Measurements from ENCODE around the gene RBM47. TPM values are rescaled to one million over a fixed set of nuclear protein-coding genes. Genes with fewer than 3 reads are reported as not detected.
"Not testable (repeated sequence)": the region's sequence is repeated elsewhere in the genome, so short reads cannot be mapped to it uniquely, and the experiment has no call there.

RBM47 gene
- total RNA-seq, 2 experiments from 2014 or later: 0.60 to 0.66 TPM

DNA sequence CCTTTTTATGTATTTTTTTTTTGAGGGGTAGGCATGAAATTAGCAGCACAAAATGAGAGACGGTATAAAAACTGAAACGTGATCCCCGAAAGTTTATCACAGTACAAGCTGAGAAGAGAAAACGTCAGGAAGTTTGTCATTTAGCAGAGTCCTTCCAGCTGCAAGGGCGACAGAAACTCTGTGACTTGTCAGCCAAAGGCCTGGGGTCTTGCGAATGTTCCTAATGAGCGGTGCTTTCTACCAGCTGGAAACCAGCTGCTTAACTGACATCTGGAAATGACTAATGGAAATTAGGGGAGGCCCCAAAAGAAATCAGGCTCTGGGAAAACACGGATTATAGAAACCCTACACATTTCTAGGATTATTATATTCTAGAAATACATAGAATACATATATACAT lies 228.0 kb downstream of the RBM47 start:
- H3K4me1 Mint-ChIP-seq (ENCODE audit: low read depth): no peaks in the 10 kb centered on the region
- no peak overlapping the region for H3K4me3 Mint-ChIP-seq
- DNase-seq (no peak), ATAC-seq (no peak)
- H3K27ac Mint-ChIP-seq: no peak overlapping the region
- CTCF ChIA-PET: no interaction called here
- H3K27me3 Mint-ChIP-seq (ENCODE audit: low read depth): no peaks in the 10 kb centered on the region
- peaks cover 6% of the 10 kb centered on the region for H3K36me3 Mint-ChIP-seq (ENCODE audit: low read depth)
- POLR2A ChIA-PET: no interaction called here
- peaks cover 8% of the 10 kb centered on the region for H3K9me3 Mint-ChIP-seq (ENCODE audit: insufficient read depth)

- H3K27ac Mint-ChIP-seq: no peak overlapping the region
- CTCF ChIA-PET: interaction anchor here (0.9 kb wide), 1 partner anchor 10 kb away, joined by 4 read pairs; no protein-coding TSS in a partner anchor
- H3K27me3 Mint-ChIP-seq (ENCODE audit: low read depth): no peaks in the 10 kb centered on the region
- H3K9me3 Mint-ChIP-seq (ENCODE audit: insufficient read depth): peaks cover 3% of the 10 kb centered on the region
- POLR2A ChIA-PET: no interaction called here
- no peak for ATAC-seq
- H3K36me3 Mint-ChIP-seq (ENCODE audit: low read depth): peaks cover 4% of the 10 kb centered on the region
- H3K4me3 Mint-ChIP-seq: no peak overlapping the region
- no peaks in the 10 kb centered on the region for H3K4me1 Mint-ChIP-seq (ENCODE audit: low read depth)
- DNase-seq: no peak
Observed at GRCh38 chr4:40401096-40401495, 228.6 kb downstream of the RBM47 start.

- no peak for ATAC-seq
- ChIA-PET POLR2A (no interaction called here), CTCF (no interaction called here)
- Mint-ChIP-seq H3K27ac (no peak overlapping the region), H3K9me3 (ENCODE audit: insufficient read depth) (no peaks in the 10 kb centered on the region), H3K27me3 (ENCODE audit: low read depth) (no peaks in the 10 kb centered on the region), H3K4me3 (no peak overlapping the region), H3K36me3 (ENCODE audit: low read depth) (no peaks in the 10 kb centered on the region), H3K4me1 (ENCODE audit: low read depth) (no peaks in the 10 kb centered on the region)
- no peak for DNase-seq
Observed at GRCh38 chr4:40399578-40399977, 230.1 kb downstream of the RBM47 start.

DNA sequence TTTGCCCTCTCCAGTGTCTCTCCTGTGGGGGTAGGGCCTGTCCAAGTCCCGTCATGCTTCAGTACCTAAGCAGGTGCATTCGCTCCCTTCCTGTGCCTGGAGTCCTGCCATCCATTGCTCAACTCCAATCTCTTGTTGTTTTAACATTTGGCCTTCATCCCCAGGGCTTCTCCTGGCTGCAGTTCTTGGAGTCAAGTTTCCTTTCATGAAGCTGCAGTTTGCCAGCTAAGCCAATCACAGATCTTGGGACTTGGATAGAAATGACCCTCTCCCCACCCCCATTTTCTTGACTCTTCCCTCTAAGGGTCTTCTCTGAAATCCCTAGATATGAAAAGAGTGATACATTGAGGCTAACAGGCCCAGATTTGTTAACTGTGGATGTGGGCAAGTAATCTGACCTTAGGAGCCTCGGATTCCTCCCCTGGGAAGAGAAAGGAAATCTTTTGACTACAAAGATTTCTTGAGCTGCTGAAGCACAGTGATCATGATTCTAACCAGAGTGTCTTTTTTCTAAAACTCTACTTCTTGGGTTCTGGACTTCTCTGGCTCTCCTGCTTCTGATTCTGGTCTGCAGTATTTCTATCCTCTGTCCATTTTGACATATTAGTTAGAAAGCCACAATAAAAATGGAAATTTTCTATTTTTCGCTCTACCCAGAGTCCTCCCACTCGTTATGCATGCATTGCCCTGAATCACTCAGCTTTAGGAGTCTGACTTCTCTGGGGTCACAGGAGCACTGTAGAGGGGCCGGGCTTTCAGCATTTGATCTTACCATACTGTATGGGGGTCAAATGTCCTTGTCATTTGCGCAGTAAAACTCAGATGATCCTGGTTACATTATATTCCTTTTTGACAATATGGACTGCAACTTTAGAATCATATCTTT lies 233.5 kb downstream of the RBM47 start:
- Mint-ChIP-seq H3K4me1 (ENCODE audit: low read depth) (peaks cover 3% of the 10 kb centered on the region), H3K36me3 (ENCODE audit: low read depth) (no peaks in the 10 kb centered on the region), H3K4me3 (no peak overlapping the region), H3K9me3 (ENCODE audit: insufficient read depth) (no peaks in the 10 kb centered on the region), H3K27ac (no peak overlapping the region), H3K27me3 (ENCODE audit: low read depth) (peaks cover 9% of the 10 kb centered on the region)
- POLR2A ChIA-PET: no interaction called here
- no peak for ATAC-seq
- DNase-seq: no peak
- CTCF ChIA-PET: no interaction called here

DNA sequence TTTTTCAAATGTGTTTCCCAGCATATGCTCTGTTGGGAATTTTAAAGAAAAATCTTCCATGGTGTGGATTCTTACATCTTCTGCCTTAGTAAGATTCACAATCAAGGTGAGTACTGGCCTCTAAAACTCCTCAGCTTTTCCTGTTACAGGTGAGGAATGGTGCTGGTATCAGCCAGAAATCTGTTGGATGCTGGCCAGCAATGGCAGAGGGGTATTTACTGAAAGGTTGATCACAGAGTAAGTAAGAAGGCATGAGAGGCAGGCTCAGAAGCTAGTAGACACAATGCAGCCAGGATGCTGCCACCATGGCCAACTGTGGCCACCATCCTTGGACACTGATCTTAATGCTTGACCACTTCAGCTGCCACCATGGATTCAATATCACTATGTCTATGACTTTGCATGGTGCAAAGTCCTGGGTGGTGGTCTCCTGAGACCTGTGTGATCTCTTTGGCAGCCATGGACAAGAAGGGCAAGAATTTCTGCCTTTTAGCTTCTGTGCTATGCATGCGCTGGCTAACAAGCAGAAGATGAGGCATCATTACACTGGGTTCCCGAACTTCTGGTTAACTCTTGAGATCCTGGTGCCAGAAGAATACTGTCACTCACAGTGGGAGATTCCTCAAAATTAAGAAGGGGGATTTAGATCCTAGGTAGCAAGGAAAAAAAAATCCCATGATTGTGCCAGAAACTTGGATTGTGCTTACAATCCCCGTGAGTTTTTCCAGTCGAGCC lies 234.3 kb downstream of the RBM47 start:
- Mint-ChIP-seq H3K27ac (no peak overlapping the region), H3K36me3 (ENCODE audit: low read depth) (no peaks in the 10 kb centered on the region), H3K27me3 (ENCODE audit: low read depth) (peaks cover 9% of the 10 kb centered on the region), H3K4me1 (ENCODE audit: low read depth) (peaks cover 3% of the 10 kb centered on the region), H3K4me3 (no peak overlapping the region), H3K9me3 (ENCODE audit: insufficient read depth) (no peaks in the 10 kb centered on the region)
- DNase-seq: no peak
- CTCF ChIA-PET: no interaction called here
- POLR2A ChIA-PET: no interaction called here
- ATAC-seq: no peak

DNA sequence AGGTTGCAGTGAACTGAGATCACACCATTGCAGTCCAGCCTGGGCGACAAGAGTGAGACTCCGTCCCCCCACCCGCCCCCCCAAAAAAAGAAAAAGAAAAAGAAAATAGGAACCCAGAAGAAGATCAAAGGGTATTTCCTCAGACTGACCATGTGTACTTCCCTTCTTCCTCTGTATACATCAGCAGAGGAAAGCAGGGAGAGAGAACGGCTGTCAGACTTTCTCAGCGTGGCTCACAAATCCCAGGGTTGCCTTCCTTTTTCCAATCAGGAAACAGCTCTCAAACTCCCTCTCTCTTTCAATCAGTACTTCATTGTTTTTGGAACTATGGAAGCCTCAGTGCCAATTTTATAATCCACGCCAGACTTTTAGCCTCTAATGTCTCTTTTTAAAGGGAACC lies 235.4 kb downstream of the RBM47 start:
- CTCF ChIA-PET: no interaction called here
- H3K36me3 Mint-ChIP-seq (ENCODE audit: low read depth): no peaks in the 10 kb centered on the region

GRCh38 chr4:40392241-40392640 lies 237.4 kb downstream of the RBM47 start:
- H3K4me3 Mint-ChIP-seq; ATAC-seq; H3K9me3 Mint-ChIP-seq (ENCODE audit: insufficient read depth); H3K27me3 Mint-ChIP-seq (ENCODE audit: low read depth); DNase-seq; POLR2A ChIA-PET; H3K27ac Mint-ChIP-seq; H3K36me3 Mint-ChIP-seq (ENCODE audit: low read depth): not testable (repeated sequence)
- CTCF ChIA-PET: interaction anchor here (0.9 kb wide), 1 partner anchor 75 kb away, joined by 3 read pairs; no protein-coding TSS in a partner anchor
- peaks cover 11% of the 10 kb centered on the region for H3K4me1 Mint-ChIP-seq (ENCODE audit: low read depth)

More for the DNA sequence above, 235.4 kb downstream of the RBM47 start:
- DNase-seq: no peak
- Mint-ChIP-seq H3K4me3 (no peak overlapping the region), H3K27me3 (ENCODE audit: low read depth) (peaks cover 9% of the 10 kb centered on the region), H3K4me1 (ENCODE audit: low read depth) (peaks cover 3% of the 10 kb centered on the region), H3K9me3 (ENCODE audit: insufficient read depth) (no peaks in the 10 kb centered on the region), H3K27ac (no peak overlapping the region)
- ATAC-seq: no peak
- POLR2A ChIA-PET: no interaction called here

- Mint-ChIP-seq H3K36me3 (ENCODE audit: low read depth) (no peaks in the 10 kb centered on the region), H3K9me3 (ENCODE audit: insufficient read depth) (no peaks in the 10 kb centered on the region), H3K4me3 (no peak overlapping the region), H3K4me1 (ENCODE audit: low read depth) (peaks cover 18% of the 10 kb centered on the region), H3K27me3 (ENCODE audit: low read depth) (peaks cover 13% of the 10 kb centered on the region), H3K27ac (no peak overlapping the region)
- POLR2A ChIA-PET: no interaction called here
- no peak for DNase-seq
- ATAC-seq: no peak
- CTCF ChIA-PET: no interaction called here
Observed at GRCh38 chr4:40389986-40390385, 239.7 kb downstream of the RBM47 start.

GRCh38 chr4:40388239-40388638 lies 241.4 kb downstream of the RBM47 start:
- Mint-ChIP-seq H3K36me3 (ENCODE audit: low read depth) (no peaks in the 10 kb centered on the region), H3K9me3 (ENCODE audit: insufficient read depth) (no peaks in the 10 kb centered on the region), H3K27ac (no peak overlapping the region), H3K4me1 (ENCODE audit: low read depth) (peaks cover 16% of the 10 kb centered on the region), H3K27me3 (ENCODE audit: low read depth) (peaks cover 11% of the 10 kb centered on the region), H3K4me3 (no peak overlapping the region)
- CTCF ChIA-PET: interaction anchor here (1.8 kb wide), 1 partner anchor 63 kb away, joined by 4 read pairs; no protein-coding TSS in a partner anchor
- no peak for DNase-seq
- POLR2A ChIA-PET: no interaction called here
- ATAC-seq: no peak

DNA sequence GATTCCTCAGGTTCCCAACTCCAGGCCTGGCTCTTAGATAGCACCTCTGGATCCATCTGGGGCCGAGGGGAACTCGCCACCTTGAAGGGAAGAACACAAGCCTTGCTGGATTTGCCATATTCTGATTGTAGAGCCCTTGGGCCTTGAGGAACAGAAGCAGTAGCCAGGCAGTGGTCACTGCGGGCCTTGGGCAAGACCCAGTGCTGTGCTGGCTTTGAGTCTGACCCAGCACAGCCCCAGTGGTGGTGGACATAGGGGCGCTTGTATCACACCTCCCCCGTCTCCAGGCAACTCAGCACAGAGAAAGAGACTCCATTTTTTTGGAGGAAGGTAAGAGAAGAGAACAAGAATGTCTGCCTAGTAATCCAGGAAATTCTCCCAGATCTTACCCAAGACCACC lies 249.0 kb downstream of the RBM47 start:
- Mint-ChIP-seq H3K27me3 (ENCODE audit: low read depth) (peaks cover 7% of the 10 kb centered on the region), H3K9me3 (ENCODE audit: insufficient read depth) (no peaks in the 10 kb centered on the region), H3K36me3 (ENCODE audit: low read depth) (no peaks in the 10 kb centered on the region), H3K27ac (no peak overlapping the region), H3K4me3 (no peak overlapping the region), H3K4me1 (ENCODE audit: low read depth) (peaks cover 8% of the 10 kb centered on the region)
- no peak for ATAC-seq
- DNase-seq: no peak
- ChIA-PET CTCF (no interaction called here), POLR2A (no interaction called here)

GRCh38 chr4:40379248-40379647 lies 250.4 kb downstream of the RBM47 start:
- DNase-seq (no peak), ATAC-seq (no peak)
- no peaks in the 10 kb centered on the region for H3K36me3 Mint-ChIP-seq (ENCODE audit: low read depth)
- H3K4me3 Mint-ChIP-seq: no peak overlapping the region
- POLR2A ChIA-PET: interaction anchor here (0.6 kb wide), 1 partner anchor 646 kb away, joined by 3 read pairs; no protein-coding TSS in a partner anchor
- CTCF ChIA-PET: no interaction called here
- H3K4me1 Mint-ChIP-seq (ENCODE audit: low read depth): peaks cover 5% of the 10 kb centered on the region
- no peaks in the 10 kb centered on the region for H3K9me3 Mint-ChIP-seq (ENCODE audit: insufficient read depth)
- H3K27ac Mint-ChIP-seq: no peak overlapping the region
- peaks cover 4% of the 10 kb centered on the region for H3K27me3 Mint-ChIP-seq (ENCODE audit: low read depth)

DNA sequence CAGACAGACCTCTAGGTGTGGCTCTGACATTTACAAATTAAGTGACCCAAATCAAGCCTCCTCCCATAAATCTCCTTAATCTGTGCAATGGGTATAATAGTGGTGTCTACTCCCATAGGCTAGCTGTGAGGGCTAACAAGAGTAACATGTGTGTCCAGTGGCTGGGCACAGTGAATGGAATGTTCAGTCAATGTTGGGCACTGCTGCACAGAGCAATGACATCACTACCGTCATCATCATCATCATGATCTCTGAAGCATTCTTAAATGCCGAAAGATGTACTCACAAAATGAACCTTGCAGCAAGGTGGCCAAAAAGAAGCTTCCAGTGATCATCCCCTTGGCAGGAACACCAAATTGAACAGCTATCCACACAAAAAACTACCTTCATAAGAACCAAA lies 251.0 kb downstream of the RBM47 start:
- ChIA-PET CTCF (no interaction called here), POLR2A (interaction anchor here (0.6 kb wide), 1 partner anchor 646 kb away, joined by 3 read pairs; no protein-coding TSS in a partner anchor)
- Mint-ChIP-seq H3K27ac (no peak overlapping the region), H3K36me3 (ENCODE audit: low read depth) (no peaks in the 10 kb centered on the region), H3K4me3 (no peak overlapping the region), H3K9me3 (ENCODE audit: insufficient read depth) (no peaks in the 10 kb centered on the region), H3K27me3 (ENCODE audit: low read depth) (peaks cover 4% of the 10 kb centered on the region), H3K4me1 (ENCODE audit: low read depth) (peaks cover 5% of the 10 kb centered on the region)
- DNase-seq (no peak), ATAC-seq (no peak)

All from activated CD8-positive, alpha-beta T cell treated with anti-CD3 and anti-CD28 coated beads, Interleukin-2, amount 10 ng/mL, durations not matched to agents 7 days and 5 days (primary cell).